Neutrophil (primary cell): ENCODE results near the gene NR1D1.

Source experiments
- H3K27ac ChIP-seq: fragments of 200-600 bp; sonication (generic); 2 replicates; pipeline ENCODE4 v1.5.1; 2016; ENCODE audit warnings: mild to moderate bottlenecking, moderate library complexity
- H3K27me3 ChIP-seq: fragments of 200-600 bp; sonication (generic); 2 replicates; pipeline ENCODE4 v1.6.0; 2016; ENCODE audit warnings: mild to moderate bottlenecking
- H3K36me3 ChIP-seq: fragments of 200-600 bp; sonication (generic); 2 replicates; pipeline ENCODE4 v1.5.1; 2017
- H3K4me1 ChIP-seq, 2 experiments: fragments of 200-600 bp in 1 of 2; sonication (generic) in 1 of 2; 1 replicate in 1 of 2; 2 replicates in 1 of 2; pipeline versions ENCODE4 v1.5.1 to v1.6.1; 2013 to 2016; ENCODE audit warnings: low read depth in 1 of 2, low read length in 1 of 2, mild to moderate bottlenecking in 1 of 2, moderate library complexity in 1 of 2; ENCODE audit not compliant: control insufficient read depth in 1 of 2, insufficient read depth in 1 of 2
- H3K4me3 ChIP-seq, 2 experiments: fragments of 200-600 bp in 1 of 2; sonication (generic) in 1 of 2; 1 replicate in 1 of 2; 2 replicates in 1 of 2; pipeline ENCODE4 v1.5.1; 2013 to 2016; ENCODE audit warnings: low read depth in 1 of 2, low read length in 1 of 2, mild to moderate bottlenecking in 1 of 2, moderate library complexity in 1 of 2
- H3K9me3 ChIP-seq: fragments of 200-600 bp; sonication (generic); 2 replicates; pipeline ENCODE4 v1.5.1; 2016
- TF ChIP-seq, protein P1 (sequence below): fragments of 200-600 bp; sonication (generic); IDR thresholded peaks from 2 replicates; pipeline ENCODE4 v1.5.1; 2016; ENCODE audit warnings: antibody characterized with exemption

NR1D1 gene

DNA sequence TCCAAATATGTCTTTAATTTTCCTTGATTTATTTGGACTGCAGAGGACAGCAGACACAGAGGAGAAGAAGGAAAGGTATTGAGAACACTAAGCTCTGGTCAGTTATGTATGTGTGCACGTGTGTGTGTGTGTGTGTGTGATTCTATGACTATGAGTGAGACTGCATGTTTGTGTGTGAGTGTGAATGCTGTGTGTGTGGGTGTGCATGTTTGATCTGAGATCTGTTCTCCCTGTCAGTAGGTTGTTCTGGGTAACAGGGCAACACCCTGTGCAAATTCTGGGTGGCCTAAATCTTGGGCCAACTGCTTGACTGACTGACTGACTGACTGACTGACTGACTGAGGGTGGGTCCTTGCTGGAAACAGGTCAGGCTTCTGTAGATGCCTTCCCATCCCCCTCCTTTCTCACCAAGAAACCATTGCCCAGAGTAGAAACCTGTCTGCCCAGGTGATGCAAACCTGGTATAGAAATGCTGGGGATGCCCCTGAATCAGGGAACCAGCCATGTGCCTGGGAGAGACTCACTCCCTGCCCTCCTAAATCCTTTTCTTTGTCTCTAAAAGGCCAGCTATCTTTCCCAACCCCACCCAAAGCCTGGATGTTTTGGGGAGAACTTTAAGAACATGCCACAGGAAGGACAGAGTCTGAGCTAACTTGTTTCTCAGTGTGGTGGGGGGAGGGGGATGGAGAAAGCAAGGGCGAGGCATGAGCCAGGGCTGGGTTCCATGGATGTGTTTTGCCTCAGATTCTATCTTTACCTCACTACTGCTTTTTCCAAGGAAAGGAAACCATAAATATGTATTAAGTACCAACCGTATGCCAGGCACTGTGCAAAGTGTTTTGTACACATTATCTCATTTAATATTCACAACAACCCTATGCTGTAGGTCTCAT is 4.5 kb upstream of the NR1D1 start:
- Histone ChIP-seq H3K27me3 (no peaks in the 10 kb centered on the region), H3K4me3 (no peak overlapping the region), H3K27ac (peak overlapping the region; percentile 77), H3K4me1 (peaks cover 68 to 79% of the 10 kb centered on the region in 2 experiments), H3K36me3 (no peaks in the 10 kb centered on the region), H3K9me3 (no peaks in the 10 kb centered on the region)
- TF ChIP-seq, protein P1, sequence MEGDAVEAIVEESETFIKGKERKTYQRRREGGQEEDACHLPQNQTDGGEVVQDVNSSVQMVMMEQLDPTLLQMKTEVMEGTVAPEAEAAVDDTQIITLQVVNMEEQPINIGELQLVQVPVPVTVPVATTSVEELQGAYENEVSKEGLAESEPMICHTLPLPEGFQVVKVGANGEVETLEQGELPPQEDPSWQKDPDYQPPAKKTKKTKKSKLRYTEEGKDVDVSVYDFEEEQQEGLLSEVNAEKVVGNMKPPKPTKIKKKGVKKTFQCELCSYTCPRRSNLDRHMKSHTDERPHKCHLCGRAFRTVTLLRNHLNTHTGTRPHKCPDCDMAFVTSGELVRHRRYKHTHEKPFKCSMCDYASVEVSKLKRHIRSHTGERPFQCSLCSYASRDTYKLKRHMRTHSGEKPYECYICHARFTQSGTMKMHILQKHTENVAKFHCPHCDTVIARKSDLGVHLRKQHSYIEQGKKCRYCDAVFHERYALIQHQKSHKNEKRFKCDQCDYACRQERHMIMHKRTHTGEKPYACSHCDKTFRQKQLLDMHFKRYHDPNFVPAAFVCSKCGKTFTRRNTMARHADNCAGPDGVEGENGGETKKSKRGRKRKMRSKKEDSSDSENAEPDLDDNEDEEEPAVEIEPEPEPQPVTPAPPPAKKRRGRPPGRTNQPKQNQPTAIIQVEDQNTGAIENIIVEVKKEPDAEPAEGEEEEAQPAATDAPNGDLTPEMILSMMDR: no peak

DNA sequence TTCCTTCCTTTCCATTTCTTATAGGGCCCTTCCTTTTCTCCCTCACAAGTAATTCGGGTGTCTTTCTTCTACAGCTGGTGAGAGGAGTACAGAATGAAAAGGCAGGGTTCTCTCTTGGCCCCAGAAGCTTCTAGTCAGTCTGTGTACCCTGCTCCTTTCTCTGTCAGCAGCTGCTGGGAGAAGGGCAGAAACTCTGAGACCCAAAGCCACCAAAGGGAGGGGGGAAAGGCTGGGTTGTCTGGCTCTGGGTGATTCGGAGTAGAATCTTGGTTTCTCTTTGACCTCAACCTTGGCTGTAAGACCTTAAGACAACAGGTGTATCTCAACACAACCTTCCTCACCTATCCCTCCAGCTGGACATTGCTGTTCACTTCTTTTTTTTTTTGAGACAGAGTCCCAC is 3.3 kb upstream of the NR1D1 start:
- H3K9me3 ChIP-seq: no peaks in the 10 kb centered on the region
- no peak overlapping the region for H3K4me3 ChIP-seq
- no peak overlapping the region for H3K27ac ChIP-seq
- no peaks in the 10 kb centered on the region for H3K27me3 ChIP-seq
- peaks cover 74 to 85% of the 10 kb centered on the region in 2 experiments for H3K4me1 ChIP-seq
- TF ChIP-seq, protein P1: no peak
- no peaks in the 10 kb centered on the region for H3K36me3 ChIP-seq

DNA sequence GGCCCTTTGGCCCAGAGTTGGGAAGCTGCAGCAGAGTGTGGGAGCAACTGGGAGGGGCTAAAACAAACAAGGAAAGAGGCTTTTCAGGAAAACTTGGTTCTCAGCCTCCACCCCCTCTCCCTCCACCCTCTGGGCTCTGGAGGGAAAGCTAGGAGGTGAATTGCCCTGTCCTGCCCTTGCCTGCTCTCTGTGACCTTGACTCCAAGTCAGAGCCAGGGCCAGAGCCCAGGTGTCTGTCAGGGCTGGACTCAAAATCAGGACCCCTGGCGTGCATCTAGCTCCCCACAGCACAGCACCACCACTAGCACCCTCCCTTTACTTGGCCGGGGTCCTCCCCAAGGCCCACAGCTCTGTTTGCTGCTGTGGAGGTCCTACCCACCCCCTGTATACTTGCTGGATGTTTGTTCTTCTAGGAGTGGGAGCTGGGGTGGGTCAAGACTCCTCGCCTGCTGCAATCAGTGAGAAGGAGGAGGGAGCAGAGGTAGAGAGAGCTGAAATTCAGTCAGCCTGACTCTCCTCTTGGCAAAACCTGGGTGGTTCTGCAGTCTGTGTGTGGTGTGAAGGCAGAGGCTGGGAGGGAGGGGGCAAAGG is 2.8 kb upstream of the NR1D1 start:
- no peak overlapping the region for H3K27ac ChIP-seq
- H3K27me3 ChIP-seq: no peaks in the 10 kb centered on the region
- peaks cover 74 to 85% of the 10 kb centered on the region in 2 experiments for H3K4me1 ChIP-seq
- no peaks in the 10 kb centered on the region for H3K36me3 ChIP-seq
- TF ChIP-seq, protein P1: no peak
- no peaks in the 10 kb centered on the region for H3K9me3 ChIP-seq
- no peak overlapping the region for H3K4me3 ChIP-seq

DNA sequence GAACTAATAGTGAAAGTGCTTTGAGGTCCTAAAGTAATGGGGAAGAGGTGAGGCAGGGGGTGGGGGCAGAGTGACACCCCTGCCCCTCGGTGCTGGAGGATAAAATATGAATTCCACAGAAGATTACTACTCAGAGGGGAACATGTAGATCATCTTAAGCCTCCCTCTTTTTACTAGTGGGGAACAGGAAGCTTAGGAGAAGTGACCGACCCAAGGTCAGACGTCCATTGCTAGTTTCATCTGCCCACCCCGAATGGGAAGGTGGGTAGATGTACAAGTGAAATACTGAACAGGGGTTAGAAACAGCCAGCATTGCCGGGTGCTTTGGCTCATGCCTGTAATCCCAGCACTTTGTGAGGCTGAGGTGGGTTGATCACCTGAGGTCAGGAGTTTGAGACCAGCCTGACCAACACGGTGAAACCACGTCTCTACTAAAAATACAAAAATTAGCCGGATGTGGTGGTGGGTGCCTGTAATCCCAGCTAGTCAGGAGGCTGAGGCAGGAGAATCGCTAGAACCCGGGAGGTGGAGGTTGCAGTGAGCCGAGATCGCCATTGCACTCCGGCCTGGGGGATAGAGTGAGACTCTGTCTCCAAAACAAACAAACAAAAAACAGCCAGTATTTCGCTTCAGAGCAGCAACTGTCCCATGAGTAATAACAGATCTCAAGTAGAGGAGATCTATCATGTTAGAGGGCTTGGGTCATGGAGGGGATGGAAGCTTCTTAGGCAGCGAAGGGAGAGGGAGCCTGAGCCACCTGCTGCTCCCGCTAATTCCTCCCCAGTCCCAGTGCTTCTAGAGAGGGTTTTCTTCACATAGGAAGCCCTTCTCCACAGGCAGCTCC is 1.2 kb upstream of the NR1D1 start:
- H3K4me1 ChIP-seq: peaks cover 74 to 85% of the 10 kb centered on the region in 2 experiments
- H3K9me3 ChIP-seq: no peaks in the 10 kb centered on the region
- no peaks in the 10 kb centered on the region for H3K27me3 ChIP-seq
- no peaks in the 10 kb centered on the region for H3K36me3 ChIP-seq
- H3K4me3 ChIP-seq: peak overlapping the region; percentile 62
- peak overlapping the region; percentile 97 for H3K27ac ChIP-seq
- TF ChIP-seq, protein P1: no peak

DNA sequence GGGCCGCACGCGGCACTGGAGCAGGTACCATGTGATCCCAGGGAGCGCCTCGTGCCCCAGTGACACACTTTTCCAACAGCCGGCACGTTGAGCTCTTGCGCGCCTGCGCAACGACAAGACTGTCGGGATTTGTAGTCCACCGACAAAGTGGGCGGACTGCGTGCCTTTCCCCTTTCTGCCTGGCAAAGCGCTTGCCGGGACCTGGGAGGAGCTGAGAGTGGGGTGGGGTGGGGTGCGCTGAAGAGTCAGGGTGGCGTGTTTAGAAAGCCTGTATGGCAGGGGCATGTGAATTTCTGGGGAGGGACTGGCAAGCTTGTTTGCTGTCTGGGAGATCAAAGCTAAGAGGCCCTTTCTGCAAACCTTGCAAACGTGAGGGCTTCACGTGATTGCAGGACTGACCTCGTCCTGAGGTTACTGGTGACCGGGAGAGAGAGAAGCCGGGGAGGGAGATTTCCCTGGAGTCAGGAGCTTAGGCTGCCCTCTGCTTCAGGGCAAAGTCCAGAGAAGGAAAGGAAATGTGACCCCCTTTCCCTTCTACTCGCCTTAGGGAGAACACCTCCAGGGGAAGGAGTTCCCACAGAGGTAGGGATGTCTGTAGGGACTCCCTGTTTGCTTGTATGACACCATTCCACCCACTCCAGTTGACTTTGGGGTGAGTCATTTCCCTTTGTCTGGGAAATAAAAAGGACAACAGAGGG is 429 bp upstream of the NR1D1 start:
- H3K27ac ChIP-seq: peak overlapping the region; percentile 97
- H3K9me3 ChIP-seq: no peaks in the 10 kb centered on the region
- no peaks in the 10 kb centered on the region for H3K27me3 ChIP-seq
- TF ChIP-seq, protein P1: no peak
- peaks cover 74 to 85% of the 10 kb centered on the region in 2 experiments for H3K4me1 ChIP-seq
- peak overlapping the region; percentile 62 for H3K4me3 ChIP-seq
- no peaks in the 10 kb centered on the region for H3K36me3 ChIP-seq
